Measurements from ENCODE around the gene BACH2.
A peak's percentile ranks its signal among the peaks of the same experiment; 100 is the strongest.
"Not testable (repeated sequence)": the region's sequence is repeated elsewhere in the genome, so short reads cannot be mapped to it uniquely, and the experiment has no call there.

The BACH2 gene

GRCh38 chr6:90298459-90299053 is 1.9 kb upstream of the BACH2 start:
- DNase-seq, result no peak

DNA sequence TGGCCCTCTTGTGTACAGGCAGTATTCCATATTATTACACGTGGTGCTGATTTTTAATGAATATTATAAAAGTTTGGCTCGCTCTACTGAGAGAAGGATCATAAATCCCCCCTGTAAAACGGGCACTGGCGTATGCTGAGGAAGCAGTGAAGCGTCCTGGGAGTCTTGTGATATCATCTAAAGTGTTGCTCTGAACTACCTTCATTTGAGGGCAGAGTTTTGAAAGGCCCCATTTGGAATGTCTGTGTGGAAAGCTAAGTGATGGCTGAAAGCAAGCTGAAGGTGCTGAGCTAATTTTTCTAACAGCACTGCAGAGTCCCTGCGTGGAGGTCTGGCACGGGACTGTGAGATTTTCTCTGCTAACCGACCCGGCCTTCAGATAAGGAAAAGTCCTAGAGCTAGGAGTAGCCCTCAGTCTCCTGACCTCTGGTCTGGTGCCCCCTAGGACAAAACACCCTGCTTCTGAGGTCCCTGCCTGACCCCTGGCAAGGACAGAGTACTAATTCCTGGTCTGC is 1.3 kb upstream of the BACH2 start:
- no peak for DNase-seq

GRCh38 chr6:90297115-90297866 is 648 bp upstream of the BACH2 start:
- DNase-seq, result no peak

DNA sequence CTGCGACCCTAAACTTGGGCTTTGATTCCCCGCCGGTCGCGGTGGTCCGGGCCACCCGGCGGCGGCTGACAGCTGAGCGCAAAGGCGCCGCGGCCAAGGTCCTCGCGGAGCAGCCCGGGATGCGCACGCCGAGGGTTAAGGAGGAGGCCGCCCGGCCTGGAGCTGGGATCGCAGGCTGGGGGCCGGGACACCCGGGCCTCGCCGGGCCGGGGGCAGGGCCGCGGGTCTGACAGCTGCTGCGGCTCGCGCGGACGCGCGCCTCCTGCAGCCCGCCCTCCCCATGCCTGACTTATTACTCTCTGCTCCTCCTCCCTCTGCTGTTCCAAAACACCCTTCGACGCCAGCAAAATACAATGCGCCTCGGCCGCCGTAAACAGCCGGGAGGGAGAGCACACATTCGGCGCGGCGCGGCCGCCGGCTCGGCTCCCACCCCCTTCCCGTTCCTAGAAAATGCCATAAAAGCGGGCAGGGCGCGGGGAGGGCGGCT is 746 bp downstream of the BACH2 start:
- DNase-seq, result peak; percentile 28

GRCh38 chr6:90294989-90295853 is 1.4 kb downstream of the BACH2 start:
- DNase-seq, result no peak

GRCh38 chr6:90294614-90294988 is 2.0 kb downstream of the BACH2 start:
- no peak for DNase-seq

DNA sequence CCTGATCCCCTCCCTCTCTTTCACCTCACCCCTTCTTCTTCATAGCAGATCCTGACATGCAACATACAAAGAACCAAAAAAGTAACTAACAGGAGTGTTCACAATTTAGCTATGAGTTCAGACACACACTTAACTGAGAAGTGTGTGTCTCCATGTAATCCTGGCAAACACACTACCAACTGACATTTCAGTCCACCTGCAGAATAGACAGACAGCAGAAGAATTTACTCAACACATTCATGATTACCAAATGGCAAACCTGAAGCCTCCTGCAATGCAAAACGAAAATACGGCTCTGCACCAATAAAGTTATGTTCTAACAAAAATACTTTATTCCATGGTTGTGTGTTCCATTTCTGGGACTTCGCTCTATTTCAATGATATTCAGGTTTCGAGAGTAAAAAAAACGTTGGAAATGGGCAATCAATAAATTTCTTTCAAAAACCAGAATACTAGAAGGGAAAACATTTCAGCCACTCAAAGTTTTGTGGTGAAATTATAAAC is 2.6 kb downstream of the BACH2 start:
- no peak for DNase-seq

GRCh38 chr6:90293319-90293953 is 3.2 kb downstream of the BACH2 start:
- DNase-seq, result peak; percentile 80

- no peak for DNase-seq
These were observed 5.1 kb downstream of the BACH2 start for GRCh38 chr6:90291565-90291964.

- DNase-seq, result no peak
These were observed 5.7 kb downstream of the BACH2 start for GRCh38 chr6:90290811-90291420.

DNA sequence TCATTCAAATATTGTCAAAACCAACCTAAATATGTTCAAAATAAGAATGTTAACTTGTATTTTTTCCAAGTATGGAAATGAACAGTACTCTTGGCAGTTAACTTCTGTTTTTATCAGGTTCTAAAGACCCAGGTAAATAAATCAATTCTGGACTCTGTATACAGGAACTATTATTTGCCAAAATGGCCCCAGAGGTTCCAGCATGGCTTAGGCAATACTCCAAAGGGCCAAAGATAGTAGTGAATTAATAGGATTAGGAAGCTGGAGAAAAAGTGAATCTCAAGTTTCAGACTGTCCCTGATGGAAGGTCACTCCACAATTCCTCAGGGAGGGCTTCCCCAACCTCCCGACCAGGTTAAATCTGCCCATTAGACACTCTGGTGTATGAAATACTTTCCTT is 6.7 kb downstream of the BACH2 start:
- no peak for DNase-seq

GRCh38 chr6:90288404-90288803 is 8.2 kb downstream of the BACH2 start:
- no peak for DNase-seq

- DNase-seq, result peak; percentile 16
These were observed 9.7 kb downstream of the BACH2 start for GRCh38 chr6:90286884-90287488.

DNA sequence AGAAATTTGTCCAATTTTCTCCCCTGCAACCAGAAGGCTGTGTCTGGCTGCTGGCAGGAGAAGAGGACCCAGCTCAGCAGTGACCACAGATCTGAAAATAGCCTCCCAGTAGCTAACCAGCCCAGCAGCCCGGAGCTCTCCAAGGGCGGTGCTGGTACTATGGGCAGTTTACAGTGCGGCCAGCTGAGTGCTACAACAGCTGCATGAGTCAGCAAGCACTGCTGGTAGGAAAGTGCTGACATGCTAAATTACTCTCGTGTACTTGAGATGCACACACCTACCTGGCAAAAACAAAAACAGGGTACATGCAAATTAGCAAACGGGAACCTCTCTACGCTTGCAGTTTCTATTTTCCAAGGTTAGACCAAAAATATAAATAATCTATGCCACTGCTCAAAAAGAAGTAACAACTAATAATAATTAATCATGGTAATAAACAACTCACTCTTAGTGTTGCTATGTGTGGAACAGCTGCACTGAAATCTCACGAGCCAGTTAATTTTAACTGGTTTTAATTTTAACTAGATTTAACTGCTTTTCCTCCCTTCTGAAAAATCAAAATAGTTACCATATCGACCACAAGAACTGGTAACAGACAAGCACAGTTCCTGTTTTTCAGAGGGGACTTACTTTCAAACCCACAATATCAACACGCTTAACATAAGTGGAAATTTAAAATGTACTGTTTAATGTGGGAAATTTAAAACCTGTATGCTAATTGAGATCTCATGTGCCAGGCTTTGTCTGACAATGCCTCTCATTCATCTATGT is 10.8 kb downstream of the BACH2 start:
- no peak for DNase-seq

DNA sequence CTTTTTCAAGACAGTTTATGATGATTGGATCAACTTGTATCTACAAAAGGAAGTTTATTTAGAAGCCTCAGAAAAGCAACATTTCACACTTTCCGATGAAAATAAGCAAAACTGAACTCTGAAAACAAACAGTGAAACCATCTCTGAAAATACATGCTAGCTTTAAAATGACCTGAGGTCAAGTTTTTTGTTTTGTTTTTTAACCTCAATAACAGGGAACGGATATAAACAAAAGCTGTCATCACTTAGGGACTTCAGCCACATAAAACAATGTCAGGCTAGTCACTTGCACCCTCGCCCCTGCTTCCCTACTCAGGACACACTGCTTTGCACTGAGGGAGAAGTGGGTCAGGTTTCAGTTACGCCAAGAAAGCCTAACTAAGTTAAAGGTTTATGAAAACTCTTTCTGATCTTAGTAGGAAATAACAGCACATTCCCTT is 11.6 kb downstream of the BACH2 start:
- DNase-seq, result no peak

DNA sequence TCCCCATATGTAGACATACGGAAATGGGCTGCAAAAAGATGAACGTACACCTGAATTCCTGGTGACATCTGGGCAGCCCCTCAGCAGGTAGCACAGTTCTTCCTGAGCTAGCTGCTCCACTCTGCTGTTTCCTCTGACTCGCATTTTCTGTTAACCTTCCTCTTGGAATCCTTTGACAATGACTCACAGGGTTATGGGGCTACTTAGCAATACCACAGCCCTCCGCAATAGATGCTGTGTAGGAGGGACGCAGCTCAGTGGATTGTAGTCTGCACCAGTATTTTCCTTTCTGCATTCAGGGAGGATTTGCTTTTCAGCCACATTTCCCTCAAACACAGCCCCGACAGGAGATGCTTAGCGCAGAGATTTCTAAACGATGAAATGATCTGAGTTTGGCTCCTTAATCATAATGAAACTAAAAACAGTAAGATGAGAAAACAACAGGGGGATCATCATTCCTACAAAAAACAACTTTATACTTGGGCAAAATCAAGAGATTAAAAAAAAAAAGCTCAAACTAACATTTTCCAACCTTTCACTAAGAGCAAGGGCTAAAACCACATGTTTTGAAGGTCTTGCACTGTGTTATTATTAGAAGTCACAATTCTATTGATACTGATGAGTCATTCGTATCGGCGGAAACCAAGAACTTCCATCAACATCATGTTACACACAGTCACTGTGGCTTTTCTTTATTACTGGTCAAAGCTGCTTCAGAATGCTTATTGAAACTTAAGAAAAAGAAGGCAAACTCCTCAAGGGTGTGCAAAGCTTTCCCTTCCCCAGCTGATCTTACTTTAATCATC is 12.2 kb downstream of the BACH2 start:
- no peak for DNase-seq

DNA sequence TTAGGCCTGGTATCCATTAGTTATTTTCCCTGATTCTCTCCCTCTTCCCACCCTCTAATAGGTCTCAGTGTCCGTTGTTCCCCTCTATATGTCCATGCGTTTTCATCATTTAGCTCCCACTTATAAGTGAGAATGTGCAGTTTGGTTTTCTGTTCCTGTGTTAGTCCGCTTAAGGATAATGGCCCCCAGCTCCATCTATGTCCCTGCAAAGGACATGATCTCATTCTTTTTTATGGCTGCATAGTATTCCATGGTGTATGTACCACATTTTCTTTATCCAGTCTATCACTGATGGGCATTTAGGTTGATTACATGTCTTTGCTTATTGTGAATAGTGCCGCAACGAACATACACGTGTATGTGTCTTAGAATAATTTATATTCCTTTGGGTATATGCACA is 14.4 kb downstream of the BACH2 start:
- DNase-seq, result not testable (repeated sequence)

GRCh38 chr6:90278129-90278528 is 18.5 kb downstream of the BACH2 start:
- no peak for DNase-seq

- DNase-seq, result no peak
These were observed 19.2 kb downstream of the BACH2 start for GRCh38 chr6:90277302-90278011.

All from NCI-H1694 treated with DMSO at 0.1 percent for 48 hours (cell line).